ENCODE measurements around the gene ACSL6. TPM values are rescaled to one million over a fixed set of nuclear protein-coding genes. Genes with fewer than 3 reads are reported as not detected.

ACSL6 gene
- total RNA-seq: not detected in 2 replicates

- DNase-seq (ENCODE audit: extremely low read depth, low read depth, low spot score): no peak
Observed at GRCh38 chr5:132011622-132012343, at the start of gene ACSL6. Gene ACSL6, minus strand, starts transcription at chr5:132011658. Its CDS starts 105 bp downstream, at chr5:132011553.

GRCh38 chr5:132060501-132061161 lies 49.2 kb upstream of the ACSL6 start, which contains the start of gene IL3:
Gene IL3, plus strand, starts transcription at chr5:132060655. Its CDS starts 52 bp downstream, at chr5:132060707.
- no peak for DNase-seq (ENCODE audit: extremely low read depth, low read depth, low spot score)

- no peak for DNase-seq (ENCODE audit: extremely low read depth, low read depth, low spot score)
Observed at GRCh38 chr5:132059696-132060500, 48.4 kb upstream of the ACSL6 start.

- no peak for DNase-seq (ENCODE audit: extremely low read depth, low read depth, low spot score)
Observed at GRCh38 chr5:132059043-132059695, 47.7 kb upstream of the ACSL6 start.

- no peak for DNase-seq (ENCODE audit: extremely low read depth, low read depth, low spot score)
Observed at GRCh38 chr5:132058646-132059042, 47.2 kb upstream of the ACSL6 start.

- no peak for DNase-seq (ENCODE audit: extremely low read depth, low read depth, low spot score)
Observed at GRCh38 chr5:132057498-132058255, 46.2 kb upstream of the ACSL6 start.

GRCh38 chr5:132056610-132057497 lies 45.4 kb upstream of the ACSL6 start:
- DNase-seq (ENCODE audit: extremely low read depth, low read depth, low spot score): no peak

- no peak for DNase-seq (ENCODE audit: extremely low read depth, low read depth, low spot score)
Observed at GRCh38 chr5:132055808-132056609, 44.6 kb upstream of the ACSL6 start.

- DNase-seq (ENCODE audit: extremely low read depth, low read depth, low spot score): no peak
Observed at GRCh38 chr5:132055441-132055807, 44.0 kb upstream of the ACSL6 start.

- DNase-seq (ENCODE audit: extremely low read depth, low read depth, low spot score): no peak
Observed at GRCh38 chr5:132054697-132055440, 43.4 kb upstream of the ACSL6 start.

- DNase-seq (ENCODE audit: extremely low read depth, low read depth, low spot score): no peak
Observed at GRCh38 chr5:132054031-132054696, 42.7 kb upstream of the ACSL6 start.

- no peak for DNase-seq (ENCODE audit: extremely low read depth, low read depth, low spot score)
Observed at GRCh38 chr5:132053483-132053882, 42.0 kb upstream of the ACSL6 start.

GRCh38 chr5:132052520-132052919 lies 41.1 kb upstream of the ACSL6 start:
- DNase-seq (ENCODE audit: extremely low read depth, low read depth, low spot score): no peak

- DNase-seq (ENCODE audit: extremely low read depth, low read depth, low spot score): no peak
Observed at GRCh38 chr5:132050661-132051552, 39.4 kb upstream of the ACSL6 start.

- DNase-seq (ENCODE audit: extremely low read depth, low read depth, low spot score): no peak
Observed at GRCh38 chr5:132050136-132050535, 38.7 kb upstream of the ACSL6 start.

GRCh38 chr5:132049559-132049958 lies 38.1 kb upstream of the ACSL6 start:
- DNase-seq (ENCODE audit: extremely low read depth, low read depth, low spot score): no peak
